ENCODE data around the gene MYBBP1A. TPM values are rescaled to one million over a fixed set of nuclear protein-coding genes. Genes with fewer than 3 reads are reported as not detected.

The MYBBP1A gene
- total RNA-seq, 4 donors from 2014 or later: 73.4 to 127 (median 83.8) TPM

DNA sequence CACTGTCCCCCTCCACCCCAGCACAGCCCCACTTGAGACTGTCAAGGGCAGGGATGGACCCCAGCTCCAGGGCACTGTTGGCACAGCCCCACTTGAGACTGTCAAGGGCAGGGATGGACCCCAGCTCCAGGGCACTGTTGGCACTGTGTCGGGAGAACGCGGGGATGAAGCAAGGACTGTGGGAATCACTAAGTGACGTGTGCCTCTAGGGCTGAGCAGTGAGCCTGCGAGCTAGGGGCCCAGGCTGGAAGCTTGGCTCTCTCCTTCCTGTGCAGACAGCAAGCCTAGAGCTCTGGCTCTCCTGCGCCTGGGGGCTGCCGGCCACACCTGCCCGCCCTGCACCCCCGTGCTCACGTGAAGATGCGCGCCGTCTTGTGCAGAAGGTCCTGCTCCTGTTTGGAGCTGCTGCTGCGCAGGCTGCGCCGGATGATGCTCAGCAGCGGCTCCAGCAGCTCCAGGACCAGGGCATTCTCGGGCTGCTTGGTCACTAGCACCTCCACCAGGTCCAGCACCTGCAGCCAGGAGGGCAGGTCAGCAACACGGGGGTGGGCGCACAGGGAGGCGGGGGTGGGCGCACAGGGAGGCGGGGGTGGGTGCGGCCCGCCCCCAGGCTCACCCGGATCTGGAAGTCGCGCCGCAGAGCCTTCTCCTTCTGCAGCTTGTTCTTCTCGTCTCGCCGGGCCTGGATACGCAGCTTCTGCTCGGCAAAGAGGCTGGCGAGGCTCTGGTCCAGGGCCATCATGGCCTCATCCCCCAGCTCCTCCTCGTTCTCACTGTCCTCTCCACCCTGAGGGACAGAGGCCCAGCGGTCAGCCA, 10.8 kb downstream of the MYBBP1A start:
- TF ChIP-seq POLR2A (IDR thresholded peaks at IDR 0.05) (no peak), POLR2AphosphoS5 (IDR thresholded peaks at IDR 0.05) (no peak), CTCF (IDR thresholded peaks at IDR 0.05) (no peak), EP300 (IDR thresholded peaks at IDR 0.05) (no peak)
- no peak overlapping the region for H3K4me3 ChIP-seq
- DNase-seq (ENCODE audit: low spot score in 2 of 2): no peak
- peaks cover 100% of the 10 kb centered on the region for H3K36me3 ChIP-seq
- peaks cover 22% of the 10 kb centered on the region for H3K4me1 ChIP-seq
- WGBS: 93% methylated on average over 19 of the region's 37 CpGs
- no peaks in the 10 kb centered on the region for H3K9me3 ChIP-seq
- no peak overlapping the region for H3K27ac ChIP-seq
- H3K27me3 ChIP-seq: no peaks in the 10 kb centered on the region

DNA sequence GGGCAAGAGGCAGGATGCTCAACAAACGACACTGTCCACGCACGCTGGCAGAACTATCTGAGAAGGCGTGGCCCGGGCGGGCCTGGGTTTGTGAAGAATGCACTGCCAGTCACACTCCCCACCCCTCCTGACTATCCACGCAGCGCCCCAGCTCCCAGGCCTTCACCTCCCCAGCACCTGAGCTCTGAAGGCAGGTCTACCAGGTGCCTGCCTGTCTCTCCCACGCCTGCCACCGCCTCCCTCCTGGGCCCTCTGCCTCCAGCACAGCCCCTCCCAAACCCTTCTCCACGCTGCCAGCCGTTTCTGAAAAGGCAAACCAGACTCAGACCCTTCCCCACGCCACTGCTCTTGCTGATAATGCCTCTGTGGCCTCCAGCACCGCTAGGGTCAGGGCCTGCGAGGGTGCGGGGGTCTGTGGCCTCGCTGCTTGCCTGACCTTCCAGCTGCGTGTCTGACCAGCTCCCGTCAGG, 11.6 kb downstream of the MYBBP1A start:
- H3K9me3 ChIP-seq: no peaks in the 10 kb centered on the region
- no peaks in the 10 kb centered on the region for H3K27me3 ChIP-seq
- peaks cover 23% of the 10 kb centered on the region for H3K4me1 ChIP-seq
- no peak overlapping the region for H3K27ac ChIP-seq
- H3K4me3 ChIP-seq: no peak overlapping the region
- no peak for DNase-seq (ENCODE audit: low spot score in 2 of 2)
- TF ChIP-seq POLR2AphosphoS5 (IDR thresholded peaks at IDR 0.05): no peak
- TF ChIP-seq CTCF (IDR thresholded peaks at IDR 0.05): no peak
- TF ChIP-seq POLR2A (IDR thresholded peaks at IDR 0.05): no peak
- no peak for TF ChIP-seq EP300 (IDR thresholded peaks at IDR 0.05)
- H3K36me3 ChIP-seq: peaks cover 100% of the 10 kb centered on the region
- WGBS: 70% methylated on average over 15 of the region's 19 CpGs

- Histone ChIP-seq H3K36me3 (peaks cover 100% of the 10 kb centered on the region), H3K4me3 (no peak overlapping the region), H3K9me3 (no peaks in the 10 kb centered on the region), H3K27ac (no peak overlapping the region), H3K27me3 (no peaks in the 10 kb centered on the region), H3K4me1 (peaks cover 31% of the 10 kb centered on the region)
- WGBS: 70% methylated on average over 18 of the region's 19 CpGs
- no peak for DNase-seq (ENCODE audit: low spot score in 2 of 2)
- TF ChIP-seq CTCF (IDR thresholded peaks at IDR 0.05) (no peak), POLR2A (IDR thresholded peaks at IDR 0.05) (no peak), POLR2AphosphoS5 (IDR thresholded peaks at IDR 0.05) (no peak)
These were observed 12.4 kb downstream of the MYBBP1A start for GRCh38 chr17:4542726-4543191.

- Histone ChIP-seq H3K27me3 (no peaks in the 10 kb centered on the region), H3K27ac (no peak overlapping the region), H3K4me1 (peaks cover 37% of the 10 kb centered on the region), H3K9me3 (no peaks in the 10 kb centered on the region), H3K36me3 (peaks cover 95% of the 10 kb centered on the region), H3K4me3 (no peak overlapping the region)
- TF ChIP-seq POLR2A (IDR thresholded peaks at IDR 0.05): no peak
- no peak for TF ChIP-seq POLR2AphosphoS5 (IDR thresholded peaks at IDR 0.05)
- no peak for TF ChIP-seq CTCF (IDR thresholded peaks at IDR 0.05)
- no peak for TF ChIP-seq EP300 (IDR thresholded peaks at IDR 0.05)
- DNase-seq (ENCODE audit: low spot score in 2 of 2): no peak
- 91% methylated on average over 12 of the region's 14 CpGs for WGBS
These were observed 13.0 kb downstream of the MYBBP1A start for GRCh38 chr17:4542003-4542725.
